Fibroblast of pulmonary artery (primary cell): ENCODE data around the gene HIPK3.

Experiments used
- DNase-seq: peaks from one replicate; pipeline ENCODE4 v3.0.0-alpha.2; 2010; ENCODE audit warnings: low read depth
- H3K4me3 ChIP-seq: replicated peaks from 2 replicates; pipeline ENCODE4 v1.5.1; 2011; ENCODE audit warnings: low read depth, mild to moderate bottlenecking, control low read depth, low read length, moderate library complexity
- TF ChIP-seq, protein P1 (sequence below): IDR thresholded peaks from 2 replicates; pipeline ENCODE4 v1.5.1; 2011; ENCODE audit warnings: mild to moderate bottlenecking, control low read depth, low read length, inconsistent platforms; ENCODE audit errors: missing control alignments

HIPK3 gene

DNA sequence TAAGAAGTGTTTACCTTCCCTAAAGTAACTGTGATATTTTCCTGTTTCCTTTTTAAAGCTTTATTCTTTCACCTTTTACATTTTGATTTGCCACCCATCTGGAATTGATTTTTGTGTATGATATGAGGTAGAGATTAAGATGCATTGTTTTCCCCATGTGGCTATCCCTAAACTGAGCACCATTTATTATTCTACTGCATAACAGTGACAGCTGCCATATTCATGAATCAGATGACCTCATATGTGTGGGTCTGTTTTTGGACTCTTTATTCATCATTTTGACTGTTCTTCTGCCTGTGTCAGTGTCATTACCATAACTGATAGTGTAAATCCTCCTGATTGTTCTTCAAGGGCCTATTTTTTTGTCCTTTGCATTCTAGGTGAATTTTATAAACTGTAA, 50.8 kb downstream of the HIPK3 start:
- TF ChIP-seq, protein P1, sequence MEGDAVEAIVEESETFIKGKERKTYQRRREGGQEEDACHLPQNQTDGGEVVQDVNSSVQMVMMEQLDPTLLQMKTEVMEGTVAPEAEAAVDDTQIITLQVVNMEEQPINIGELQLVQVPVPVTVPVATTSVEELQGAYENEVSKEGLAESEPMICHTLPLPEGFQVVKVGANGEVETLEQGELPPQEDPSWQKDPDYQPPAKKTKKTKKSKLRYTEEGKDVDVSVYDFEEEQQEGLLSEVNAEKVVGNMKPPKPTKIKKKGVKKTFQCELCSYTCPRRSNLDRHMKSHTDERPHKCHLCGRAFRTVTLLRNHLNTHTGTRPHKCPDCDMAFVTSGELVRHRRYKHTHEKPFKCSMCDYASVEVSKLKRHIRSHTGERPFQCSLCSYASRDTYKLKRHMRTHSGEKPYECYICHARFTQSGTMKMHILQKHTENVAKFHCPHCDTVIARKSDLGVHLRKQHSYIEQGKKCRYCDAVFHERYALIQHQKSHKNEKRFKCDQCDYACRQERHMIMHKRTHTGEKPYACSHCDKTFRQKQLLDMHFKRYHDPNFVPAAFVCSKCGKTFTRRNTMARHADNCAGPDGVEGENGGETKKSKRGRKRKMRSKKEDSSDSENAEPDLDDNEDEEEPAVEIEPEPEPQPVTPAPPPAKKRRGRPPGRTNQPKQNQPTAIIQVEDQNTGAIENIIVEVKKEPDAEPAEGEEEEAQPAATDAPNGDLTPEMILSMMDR, result no peak
- no peak overlapping the region for H3K4me3 ChIP-seq
- no peak for DNase-seq

DNA sequence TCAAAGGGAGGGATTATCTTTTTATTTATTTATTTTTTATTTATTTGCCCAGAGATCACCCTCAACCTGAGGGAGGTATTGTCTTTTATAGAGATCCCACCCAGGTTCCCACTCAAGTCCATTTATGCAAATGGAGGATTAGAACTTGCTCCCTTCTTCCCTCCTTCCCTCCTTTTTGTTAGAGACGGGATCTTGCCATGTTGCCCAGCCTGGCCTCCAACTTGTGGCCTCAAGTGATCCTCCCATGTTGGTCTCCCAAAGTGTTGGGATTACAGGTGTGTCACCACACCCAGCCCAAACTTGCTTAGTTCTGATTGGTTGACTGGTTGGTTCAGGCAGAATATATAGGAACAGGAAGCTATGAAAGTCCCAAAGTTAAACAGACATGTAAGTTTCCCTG, 51.9 kb downstream of the HIPK3 start:
- H3K4me3 ChIP-seq, result no peak overlapping the region
- TF ChIP-seq, protein P1, result no peak
- DNase-seq, result no peak

DNA sequence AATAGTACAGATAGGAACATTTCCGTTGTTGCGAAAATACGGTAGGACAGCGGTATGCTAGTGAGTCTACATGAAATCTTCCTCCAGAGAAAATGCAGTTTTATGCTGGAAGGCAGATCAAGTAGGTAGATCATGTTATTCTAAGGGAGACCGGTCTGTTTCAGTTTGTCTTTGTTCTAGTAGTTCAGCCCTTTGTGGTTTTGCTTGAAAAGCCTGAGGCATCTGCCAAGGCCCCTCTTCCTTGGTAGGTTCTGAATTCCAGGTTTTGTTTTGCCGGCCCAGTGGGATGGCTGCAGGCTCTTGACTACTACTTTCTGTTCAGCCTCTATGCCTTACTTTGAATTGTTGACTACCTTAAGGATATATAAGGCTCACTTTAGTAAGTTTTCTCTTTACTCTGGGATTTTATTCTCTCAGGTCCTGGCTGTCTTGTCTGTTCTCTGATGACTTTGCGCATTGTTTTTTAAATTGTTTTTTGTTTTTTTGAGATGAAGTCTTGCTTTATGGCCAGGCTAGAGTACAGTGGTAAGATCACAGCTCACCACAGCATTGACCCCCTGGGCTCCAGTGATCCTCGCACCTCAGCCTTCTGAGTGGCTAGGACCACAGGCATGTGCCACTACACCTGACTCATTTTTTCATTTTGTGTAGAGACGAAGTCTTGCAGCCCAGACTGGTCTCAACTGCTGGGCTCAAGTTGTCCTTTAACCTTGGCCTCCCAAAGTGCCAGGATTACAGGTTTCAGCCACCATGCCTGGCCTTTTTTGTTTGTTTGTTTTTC, 53.7 kb downstream of the HIPK3 start:
- TF ChIP-seq, protein P1, result no peak
- no peak overlapping the region for H3K4me3 ChIP-seq
- no peak for DNase-seq

DNA sequence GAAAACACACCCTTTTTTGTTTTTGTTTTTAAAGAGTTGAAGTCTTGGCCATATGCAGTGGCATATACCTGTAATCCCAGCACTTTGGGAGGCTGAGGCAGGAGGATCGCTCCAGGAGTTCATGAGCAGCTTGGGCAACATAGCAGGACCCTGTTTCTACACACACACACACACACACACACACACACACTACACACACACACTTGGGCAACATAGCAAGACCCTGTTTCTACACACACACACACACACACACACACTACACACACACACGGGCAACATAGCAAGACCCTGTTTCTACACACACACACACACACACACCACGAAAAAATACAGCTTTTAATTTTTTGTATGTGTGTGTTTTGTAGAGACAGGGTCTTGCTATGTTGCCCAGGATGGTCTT, 54.5 kb downstream of the HIPK3 start:
- TF ChIP-seq, protein P1, result no peak
- H3K4me3 ChIP-seq, result no peak overlapping the region
- no peak for DNase-seq

DNA sequence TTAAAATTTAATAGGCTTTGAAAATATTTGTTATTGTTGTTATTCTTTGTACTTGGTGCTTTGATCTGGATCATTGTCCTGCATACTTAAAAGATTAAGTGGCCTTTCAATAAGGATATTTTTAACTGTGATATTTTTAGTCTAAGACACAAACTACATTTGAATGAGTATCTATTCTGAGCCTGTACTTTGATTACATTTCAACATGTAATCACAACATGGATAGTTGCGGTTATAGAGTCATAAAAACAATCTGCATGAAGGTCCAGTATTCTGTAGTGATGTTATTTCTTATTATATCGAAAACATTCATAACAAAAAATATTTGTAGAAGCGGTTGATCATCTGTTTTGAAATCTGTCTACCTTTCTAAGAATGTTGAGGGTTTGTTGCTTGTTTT, 58.6 kb downstream of the HIPK3 start:
- TF ChIP-seq, protein P1, result no peak
- no peak for DNase-seq

DNA sequence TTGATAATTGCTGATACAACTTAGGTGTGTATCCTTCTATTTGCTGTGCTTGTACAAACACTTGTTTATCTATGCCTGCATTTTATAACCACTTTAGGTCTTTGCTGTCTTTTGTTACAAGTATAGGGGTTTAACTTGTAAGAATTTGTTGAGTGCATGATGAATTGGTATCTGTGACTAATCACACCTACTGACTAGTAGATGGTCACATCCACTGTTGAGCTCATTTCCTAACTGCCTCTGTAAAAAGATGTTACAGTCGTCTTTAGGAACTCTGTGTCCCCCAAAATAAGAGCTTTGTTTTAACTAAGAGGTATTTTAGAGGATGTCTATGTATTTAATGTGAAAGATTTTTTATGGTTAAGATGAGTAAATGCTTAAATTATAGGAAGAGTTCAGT, 60.5 kb downstream of the HIPK3 start:
- TF ChIP-seq, protein P1, result no peak
- DNase-seq, result no peak
- no peak overlapping the region for H3K4me3 ChIP-seq

More for the DNA sequence above, 58.6 kb downstream of the HIPK3 start:
- no peak overlapping the region for H3K4me3 ChIP-seq
